CD4-positive, alpha-beta T cell (primary cell): ENCODE measurements around the gene NEK10. TPM values are rescaled to one million over a fixed set of nuclear protein-coding genes. Genes with fewer than 3 reads are reported as not detected.

Source experiments
- ATAC-seq: fragments of 200-7000 bp; cut with Tn5 transposase; one replicate; pipeline ENCODE4 v1.10.0; 2022; ENCODE audit warnings: mild to moderate bottlenecking; ENCODE audit not compliant: poor library complexity
- CTCF ChIA-PET: fragments of 350-600 bp; sonication (Branson Sonifier 250); formaldehyde crosslinking; loops from one replicate; lab custom pipeline; 2021; ENCODE audit warnings: antibody characterized with exemption, inconsistent platforms; lab: Charles Lee
- POLR2A ChIA-PET: fragments of 350-600 bp; sonication (Branson Sonifier 250); formaldehyde crosslinking; loops from one replicate; lab custom pipeline; 2021; ENCODE audit warnings: antibody characterized with exemption, inconsistent platforms; lab: Charles Lee
- DNase-seq, 14 experiments: peaks; one replicate each; pipeline ENCODE4 v3.0.0-alpha.2; 2013 to 2020; ENCODE audit warnings: mixed read lengths in 2 of 14
- H3K27ac ChIP-seq, 2 donors: one replicate each; pipeline versions ENCODE4 v1.5.1 to v1.7.0; 2013; ENCODE audit warnings: low read length in 2 of 2, low read depth in 1 of 2, mild to moderate bottlenecking in 1 of 2
- H3K27me3 ChIP-seq, 2 experiments: 1 replicate in 1 of 2; 2 replicates in 1 of 2; pipeline versions ENCODE4 v1.6.1 to v1.7.0; 2013; ENCODE audit warnings: low read length in 2 of 2, control low read depth in 1 of 2, mild to moderate bottlenecking in 1 of 2, moderate library complexity in 1 of 2; ENCODE audit not compliant: insufficient read depth in 2 of 2, control insufficient read depth in 1 of 2
- H3K36me3 ChIP-seq: one replicate; pipeline ENCODE4 v1.6.1; 2013; ENCODE audit warnings: low read length, control low read depth; ENCODE audit not compliant: insufficient read depth
- H3K4me1 ChIP-seq: one replicate; pipeline ENCODE4 v1.6.1; 2013; ENCODE audit warnings: low read length, control low read depth; ENCODE audit not compliant: insufficient read depth
- H3K4me3 ChIP-seq: one replicate; pipeline ENCODE4 v1.5.1; 2013; ENCODE audit warnings: mild to moderate bottlenecking, low read length, moderate library complexity
- H3K9me3 ChIP-seq, 2 experiments: 1 replicate in 1 of 2; 2 replicates in 1 of 2; pipeline versions ENCODE4 v1.6.1 to v1.7.0; 2013; ENCODE audit warnings: low read length in 2 of 2, mild to moderate bottlenecking in 2 of 2, control low read depth in 1 of 2, moderate library complexity in 1 of 2; ENCODE audit not compliant: control insufficient read depth in 1 of 2, insufficient read depth in 1 of 2
- H3K27ac Mint-ChIP-seq: one replicate; pipeline ENCODE4 v1.8.0; 2020; ENCODE audit warnings: mixed read lengths
- H3K27me3 Mint-ChIP-seq: one replicate; pipeline ENCODE4 v1.8.0; 2021; ENCODE audit warnings: mixed read lengths
- H3K36me3 Mint-ChIP-seq: one replicate; pipeline ENCODE4 v1.8.0; 2021; ENCODE audit warnings: low read depth, mixed read lengths
- H3K4me1 Mint-ChIP-seq: one replicate; pipeline ENCODE4 v1.8.0; 2021; ENCODE audit warnings: low read depth, mixed read lengths
- H3K4me3 Mint-ChIP-seq: one replicate; pipeline ENCODE4 v1.8.0; 2020; ENCODE audit warnings: mild to moderate bottlenecking, mixed read lengths
- H3K9me3 Mint-ChIP-seq: one replicate; pipeline ENCODE4 v1.8.0; 2020; ENCODE audit warnings: mixed read lengths
- CTCF ChIP-seq: fragments of 200-600 bp; IDR thresholded peaks from one replicate; pipeline ENCODE4 v1.8.0; 2022; ENCODE audit warnings: antibody characterized with exemption, mild to moderate bottlenecking
- intact Hi-C, 2 experiments: fragments of 100-400 bp; cut with DNase I in 1 of 2; cut with micrococcal nuclease in 1 of 2; formaldehyde crosslinking; loops; one replicate each; pipeline versions ENCODE4 v1.15.1 to v1.9.0; 2023 to 2025; cut with DNase I, micrococcal nuclease
- total RNA-seq, 174 experiments: library from RNA in 2 of 174; stranded (reverse) in 2 of 174; gene quantifications; one replicate each; pipeline ENCODE4 v1.2.3 and lab custom pipeline; 2021 to 2026

Gene NEK10
- total RNA-seq, 2 experiments from 2014 or later, result 0.61 to 0.77 TPM

GRCh38 chr3:27385504-27385903 is 16.3 kb upstream of the NEK10 start:
- Histone ChIP-seq H3K27me3 (no peaks in the 10 kb centered on the region), H3K36me3 (peaks cover 65% of the 10 kb centered on the region), H3K9me3 (no peaks in the 10 kb centered on the region), H3K27ac (no peak overlapping the region), H3K4me3 (no peak overlapping the region), H3K4me1 (no peaks in the 10 kb centered on the region)
- no peaks in the 10 kb centered on the region for H3K27me3 Mint-ChIP-seq
- intact Hi-C loops, result no loop called here
- no peaks in the 10 kb centered on the region for H3K4me1 Mint-ChIP-seq
- no peaks in the 10 kb centered on the region for H3K9me3 Mint-ChIP-seq
- ChIA-PET POLR2A (no interaction called here), CTCF (no interaction called here)
- H3K4me3 Mint-ChIP-seq, result no peak overlapping the region
- H3K36me3 Mint-ChIP-seq, result peaks cover 74% of the 10 kb centered on the region
- ATAC-seq (no peak), DNase-seq (no peak)
- TF ChIP-seq CTCF, result no peak
- no peak overlapping the region for H3K27ac Mint-ChIP-seq

GRCh38 chr3:27384191-27384590 is 15.0 kb upstream of the NEK10 start:
- no peak overlapping the region for H3K27ac ChIP-seq
- no peak for TF ChIP-seq CTCF
- Mint-ChIP-seq H3K4me1 (no peaks in the 10 kb centered on the region), H3K9me3 (no peaks in the 10 kb centered on the region), H3K27me3 (no peaks in the 10 kb centered on the region), H3K27ac (no peak overlapping the region), H3K4me3 (no peak overlapping the region), H3K36me3 (peaks cover 76% of the 10 kb centered on the region)
- ChIA-PET POLR2A (no interaction called here), CTCF (no interaction called here)
- H3K9me3 ChIP-seq, result no peaks in the 10 kb centered on the region
- DNase-seq (no peak), ATAC-seq (no peak)
- no peaks in the 10 kb centered on the region for H3K27me3 ChIP-seq
- peaks cover 66% of the 10 kb centered on the region for H3K36me3 ChIP-seq
- intact Hi-C loops, result no loop called here
- no peak overlapping the region for H3K4me3 ChIP-seq
- no peaks in the 10 kb centered on the region for H3K4me1 ChIP-seq

GRCh38 chr3:27380433-27381357 is 11.5 kb upstream of the NEK10 start:
- H3K4me3 Mint-ChIP-seq, result no peak overlapping the region
- DNase-seq (no peak), ATAC-seq (no peak)
- H3K4me1 Mint-ChIP-seq, result no peaks in the 10 kb centered on the region
- no peaks in the 10 kb centered on the region for H3K27me3 Mint-ChIP-seq
- CTCF ChIA-PET, result interaction anchor here (1.2 kb wide), 1 partner anchor 23 kb away, joined by 3 read pairs; no protein-coding TSS in a partner anchor
- intact Hi-C loops, result no loop called here
- no peaks in the 10 kb centered on the region for H3K9me3 ChIP-seq
- no peaks in the 10 kb centered on the region for H3K27me3 ChIP-seq
- H3K36me3 Mint-ChIP-seq, result peaks cover 63% of the 10 kb centered on the region
- no peaks in the 10 kb centered on the region for H3K9me3 Mint-ChIP-seq
- no peak overlapping the region for H3K4me3 ChIP-seq
- H3K27ac ChIP-seq, result no peak overlapping the region
- no peak overlapping the region for H3K27ac Mint-ChIP-seq
- H3K36me3 ChIP-seq, result peaks cover 68% of the 10 kb centered on the region
- H3K4me1 ChIP-seq, result no peaks in the 10 kb centered on the region
- no peak for TF ChIP-seq CTCF
- POLR2A ChIA-PET, result interaction anchor here (2.9 kb wide), 1 partner anchor 11 kb away, joined by 8 read pairs; the partner anchor contains the start of gene NEK10
